Transverse colon (tissue), 4 donors: ENCODE data around the gene LIMK2. TPM values are rescaled to one million over a fixed set of nuclear protein-coding genes. Genes with fewer than 3 reads are reported as not detected.
"Not testable (repeated sequence)": the region's sequence is repeated elsewhere in the genome, so short reads cannot be mapped to it uniquely, and the experiment has no call there.

Source experiments
- DNase-seq: peaks from one replicate; pipeline ENCODE4 v3.0.0-alpha.2; 2019
- H3K27ac ChIP-seq, 4 donors: fragments of 200-600 bp; sonication (generic); 2 replicates each; pipeline ENCODE4 v1.5.1; 2016 to 2018; ENCODE audit warnings: inconsistent platforms in 4 of 4
- H3K27me3 ChIP-seq: fragments of 200-600 bp; sonication (generic); 2 replicates; pipeline ENCODE4 v1.5.1; 2017; ENCODE audit warnings: inconsistent platforms
- H3K36me3 ChIP-seq, 4 donors: fragments of 200-600 bp; sonication (generic); 2 replicates each; pipeline ENCODE4 v1.5.1; 2017 to 2019; ENCODE audit warnings: inconsistent platforms in 4 of 4
- H3K4me1 ChIP-seq, 4 donors: fragments of 200-600 bp; sonication (generic); 2 replicates each; pipeline ENCODE4 v1.5.1; 2017 to 2020; ENCODE audit warnings: inconsistent platforms in 4 of 4
- H3K4me3 ChIP-seq, 4 donors: fragments of 200-600 bp; sonication (generic); 1 replicate in 1 of 4; 2 replicates in 3 of 4; pipeline versions ENCODE4 v1.5.1 to v1.6.1; 2017 to 2019; ENCODE audit warnings: inconsistent platforms in 4 of 4
- H3K9me3 ChIP-seq, 2 donors: fragments of 200-600 bp; sonication (generic); 2 replicates each; pipeline ENCODE4 v1.5.1; 2017 to 2019; ENCODE audit warnings: inconsistent platforms in 2 of 2
- EP300 ChIP-seq: sonication (generic); formaldehyde crosslinking; IDR thresholded peaks from one replicate; pipeline ENCODE4 v1.6.1; 2017; ENCODE audit warnings: antibody characterized with exemption, low read depth
- POLR2A ChIP-seq: fragments of 450-650 bp; IDR thresholded peaks from one replicate; pipeline ENCODE4 v1.6.1; 2016; ENCODE audit warnings: antibody characterized with exemption, mild to moderate bottlenecking, moderate library complexity
- POLR2AphosphoS5 ChIP-seq, 3 donors: sonication (generic); formaldehyde crosslinking; IDR thresholded peaks; one replicate each; pipeline ENCODE4 v1.6.1; 2016; ENCODE audit warnings: antibody characterized with exemption in 3 of 3
- WGBS, 2 donors: methylation state at CpG; one replicate each; pipeline ENCODE4 v1.1.5; 2018; ENCODE audit warnings: low coverage in 1 of 2; 5-methylcytosine and 5-hydroxymethylcytosine counted together
- in situ Hi-C, 4 donors: fragments of 200-750 bp; cut with MboI; loops; one replicate each; pipeline versions ENCODE4 v1.15.0 to v1.15.1; 2017; ENCODE audit warnings: low sequenced_read_pairs in 3 of 4, low pct_ligation_motif_present in 1 of 4, low pct_unique_long_range_greater_than_20kb in 1 of 4
- intact Hi-C: fragments of 100-400 bp; cut with DNase I; formaldehyde crosslinking; loops from one replicate; pipeline ENCODE4 v1.15.1; 2023; ENCODE audit warnings: low total_unique reads
- total RNA-seq, 4 donors: library from RNA; depleted of rRNA; stranded (reverse); fragments of >200 nt; gene quantifications; one replicate each; pipeline ENCODE4 v1.1.0, GENCODE V29; 2016
- TF ChIP-seq, protein P1 (sequence below), 5 experiments: fragments of 200-600 bp in 3 of 5; fragments of 450-650 bp in 2 of 5; sonication (generic) in 3 of 5; IDR thresholded peaks; 1 replicate in 2 of 5; 2 replicates in 3 of 5; pipeline ENCODE4 v1.5.1; 2016 to 2017; ENCODE audit warnings: antibody characterized with exemption in 5 of 5, inconsistent platforms in 3 of 5, mild to moderate bottlenecking in 2 of 5, moderate library complexity in 1 of 5

Gene LIMK2
- total RNA-seq, 4 donors from 2014 or later, result 124 to 283 (median 210) TPM

DNA sequence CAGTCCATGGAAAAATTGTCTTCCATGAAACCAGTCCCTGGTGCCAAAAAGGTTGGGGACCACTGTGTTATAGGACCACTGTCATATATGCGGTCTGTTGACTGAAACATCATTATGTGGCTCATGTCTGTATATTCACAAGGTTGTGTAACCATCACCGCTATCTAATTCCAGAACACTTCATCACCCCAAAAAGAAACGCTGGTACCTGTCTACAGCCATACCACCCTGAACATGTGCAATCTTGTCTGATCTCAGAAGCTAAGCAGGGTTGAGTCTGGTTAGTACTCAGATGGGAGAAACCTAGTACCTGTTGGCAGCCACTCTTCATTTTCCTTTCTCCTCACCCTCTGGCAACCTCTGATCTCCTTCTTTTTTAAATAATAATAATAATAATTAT is 93.1 kb downstream of the LIMK2 start:
- Histone ChIP-seq H3K36me3 (no peaks in the 10 kb centered on the region), H3K4me1 (peaks cover 0 to 17% (median 9%) of the 10 kb centered on the region in 4 donors), H3K27me3 (no peaks in the 10 kb centered on the region), H3K4me3 (no peak overlapping the region), H3K27ac (no peak overlapping the region), H3K9me3 (no peaks in the 10 kb centered on the region)
- intact Hi-C loops, result no loop called here
- no peak for DNase-seq
- WGBS, 2 donors, result 91 to 100% methylated on average over 2 to 3 of the region's 3 CpGs
- TF ChIP-seq POLR2AphosphoS5 (IDR thresholded peaks at IDR 0.05), result no peak
- no peak for TF ChIP-seq POLR2A
- TF ChIP-seq EP300, result no peak
- TF ChIP-seq, protein P1, sequence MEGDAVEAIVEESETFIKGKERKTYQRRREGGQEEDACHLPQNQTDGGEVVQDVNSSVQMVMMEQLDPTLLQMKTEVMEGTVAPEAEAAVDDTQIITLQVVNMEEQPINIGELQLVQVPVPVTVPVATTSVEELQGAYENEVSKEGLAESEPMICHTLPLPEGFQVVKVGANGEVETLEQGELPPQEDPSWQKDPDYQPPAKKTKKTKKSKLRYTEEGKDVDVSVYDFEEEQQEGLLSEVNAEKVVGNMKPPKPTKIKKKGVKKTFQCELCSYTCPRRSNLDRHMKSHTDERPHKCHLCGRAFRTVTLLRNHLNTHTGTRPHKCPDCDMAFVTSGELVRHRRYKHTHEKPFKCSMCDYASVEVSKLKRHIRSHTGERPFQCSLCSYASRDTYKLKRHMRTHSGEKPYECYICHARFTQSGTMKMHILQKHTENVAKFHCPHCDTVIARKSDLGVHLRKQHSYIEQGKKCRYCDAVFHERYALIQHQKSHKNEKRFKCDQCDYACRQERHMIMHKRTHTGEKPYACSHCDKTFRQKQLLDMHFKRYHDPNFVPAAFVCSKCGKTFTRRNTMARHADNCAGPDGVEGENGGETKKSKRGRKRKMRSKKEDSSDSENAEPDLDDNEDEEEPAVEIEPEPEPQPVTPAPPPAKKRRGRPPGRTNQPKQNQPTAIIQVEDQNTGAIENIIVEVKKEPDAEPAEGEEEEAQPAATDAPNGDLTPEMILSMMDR (IDR thresholded peaks at IDR 0.05), result no peak
- in situ Hi-C loops, result no loop called here

DNA sequence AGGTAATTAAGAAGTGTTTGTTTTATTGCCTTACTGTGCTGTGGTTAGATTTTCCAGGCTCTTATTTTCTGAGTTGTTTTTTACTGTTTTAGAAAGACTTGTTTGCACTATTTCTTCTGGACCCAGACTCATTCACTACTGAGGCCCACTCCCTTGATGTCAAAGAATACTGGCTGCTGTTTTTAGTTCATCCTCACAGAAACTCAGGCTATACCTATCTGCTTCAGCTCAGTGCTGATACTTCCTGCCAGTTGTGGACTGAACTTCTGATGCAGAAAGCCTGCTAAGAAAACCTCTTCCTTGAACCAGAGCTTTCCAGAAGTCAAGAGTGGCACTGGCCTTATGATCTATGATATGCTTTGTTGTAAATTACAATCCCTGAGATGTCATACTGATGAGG is 96.1 kb downstream of the LIMK2 start:
- no peaks in the 10 kb centered on the region for H3K9me3 ChIP-seq
- in situ Hi-C loops, result no loop called here
- peaks cover 0 to 4% (median 3%) of the 10 kb centered on the region in 4 donors for H3K4me1 ChIP-seq
- DNase-seq, result no peak
- H3K36me3 ChIP-seq, result no peaks in the 10 kb centered on the region
- intact Hi-C loops, result no loop called here
- no peaks in the 10 kb centered on the region for H3K27me3 ChIP-seq
- H3K27ac ChIP-seq, result no peak overlapping the region
- no peak for TF ChIP-seq POLR2A
- no peak overlapping the region for H3K4me3 ChIP-seq

DNA sequence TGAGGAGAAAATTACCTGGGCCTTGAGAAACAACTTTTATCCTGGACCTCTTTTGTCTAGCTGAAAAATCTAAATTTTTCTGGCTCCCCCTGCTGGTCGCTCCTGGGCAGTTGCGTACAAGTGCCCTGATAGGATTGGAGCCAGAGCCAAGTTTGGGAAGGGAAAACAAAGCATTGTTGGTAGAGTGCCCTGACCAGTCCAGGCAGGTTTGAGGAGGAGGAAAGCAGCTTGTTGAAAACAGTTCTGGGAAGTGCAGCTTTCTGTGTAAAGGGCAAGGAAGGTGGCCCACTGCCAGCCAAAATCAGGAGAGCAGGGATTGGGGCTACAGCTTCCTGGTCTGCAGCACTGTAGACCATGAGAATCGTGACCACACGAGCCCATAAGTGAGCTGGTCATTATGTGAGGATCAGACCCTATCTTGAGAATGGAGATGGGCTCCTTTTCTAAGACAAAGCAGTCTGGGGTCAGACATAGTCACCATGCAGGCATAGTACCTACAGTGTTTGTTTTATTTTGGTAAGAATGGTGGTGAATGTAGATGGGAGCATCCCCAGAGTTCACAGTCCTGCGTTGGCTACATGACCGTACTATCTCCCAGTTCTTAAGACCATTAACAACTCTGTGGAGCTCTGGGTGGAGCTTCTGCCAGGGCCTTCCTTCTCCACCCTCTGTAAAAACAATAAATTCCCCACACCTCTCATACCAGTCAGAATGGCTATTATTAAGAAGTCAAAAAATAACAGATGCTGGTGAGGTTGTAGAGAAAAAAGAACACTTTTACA is 101.5 kb downstream of the LIMK2 start:
- peak; percentile 85 for DNase-seq
- H3K27ac ChIP-seq, result peak overlapping the region; percentile 60 to 69 (median 66)
- intact Hi-C loops (no loop called here), in situ Hi-C loops (no loop called here)
- TF ChIP-seq POLR2AphosphoS5 (IDR thresholded peaks at IDR 0.05) (peak in 2 of 3 donors; percentile 13 to 63), EP300 (no peak), POLR2A (no peak)
- TF ChIP-seq, protein P1 (IDR thresholded peaks at IDR 0.05), result peak; percentile 80 to 92 (median 90)
- 23% methylated on average over 6 of the region's 6 CpGs; no CpG with 5 or more reads in 1 of the 2 donors for WGBS, 2 donors
- H3K27me3 ChIP-seq, result no peaks in the 10 kb centered on the region
- peaks cover 3 to 13% (median 7%) of the 10 kb centered on the region in 4 donors for H3K4me1 ChIP-seq
- peaks cover 0 to 7% of the 10 kb centered on the region in 2 donors for H3K9me3 ChIP-seq
- no peaks in the 10 kb centered on the region for H3K36me3 ChIP-seq
- no peak overlapping the region for H3K4me3 ChIP-seq

DNA sequence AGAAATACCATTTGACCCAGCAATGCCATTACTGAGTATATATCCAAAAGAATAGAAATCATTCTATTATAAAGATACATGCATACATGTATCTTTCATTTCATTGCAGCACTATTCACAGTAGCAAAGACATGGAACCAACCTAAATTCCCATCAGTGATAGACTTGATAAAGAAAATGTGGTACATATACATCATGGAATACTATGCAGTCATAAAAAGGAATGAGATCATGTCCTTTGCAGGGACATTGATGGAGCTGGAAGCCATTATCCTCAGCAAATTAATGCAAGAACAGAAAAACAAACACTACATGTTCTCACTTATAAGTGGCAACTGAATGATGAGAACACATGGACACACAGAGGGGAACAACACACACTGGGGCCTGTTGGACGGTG is 102.1 kb downstream of the LIMK2 start:
- intact Hi-C loops, H3K9me3 ChIP-seq, H3K4me3 ChIP-seq, H3K36me3 ChIP-seq, H3K27me3 ChIP-seq, in situ Hi-C loops, DNase-seq: not testable (repeated sequence)
- WGBS, 2 donors, result 97% methylated on average over 1 of the region's 1 CpG; no CpG with 5 or more reads in 1 of the 2 donors
- Histone ChIP-seq H3K27ac (peak overlapping the region in 1 of 4 donors; percentile 69), H3K4me1 (peaks cover 3 to 13% (median 7%) of the 10 kb centered on the region in 4 donors)

DNA sequence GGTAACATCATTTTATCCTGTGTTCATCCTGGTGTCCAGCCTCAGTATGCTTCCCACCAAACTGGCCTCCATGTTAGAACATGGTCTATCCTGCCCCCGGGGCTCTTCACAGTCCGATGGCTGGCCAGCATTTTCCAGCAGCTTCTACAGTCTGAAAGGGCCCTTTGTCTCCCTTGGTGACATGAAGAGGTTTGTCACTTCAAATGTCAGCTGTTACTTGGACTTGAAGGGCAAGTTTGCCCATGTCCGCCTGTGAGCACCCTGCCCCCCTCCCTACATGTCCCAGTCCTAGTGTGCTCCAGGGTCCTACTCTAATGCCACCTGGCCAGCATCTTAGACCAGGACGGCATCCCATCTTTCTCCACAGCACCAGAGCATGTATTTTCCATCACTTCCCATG is 109.3 kb downstream of the LIMK2 start:
- in situ Hi-C loops (no loop called here), intact Hi-C loops (loop anchor here (10.0 kb wide), 1 partner anchor 793 kb away; no protein-coding TSS in a partner anchor)
- no peak overlapping the region for H3K4me3 ChIP-seq
- TF ChIP-seq POLR2AphosphoS5 (IDR thresholded peaks at IDR 0.05) (no peak), EP300 (no peak), POLR2A (no peak)
- TF ChIP-seq, protein P1 (IDR thresholded peaks at IDR 0.05), result no peak
- H3K27ac ChIP-seq, result no peak overlapping the region
- DNase-seq, result no peak
- peaks cover 0 to 7% (median 3%) of the 10 kb centered on the region in 4 donors for H3K36me3 ChIP-seq
- WGBS, 2 donors, result 87 to 100% methylated on average over 1 to 4 of the region's 4 CpGs
- no peaks in the 10 kb centered on the region for H3K4me1 ChIP-seq
- no peaks in the 10 kb centered on the region for H3K27me3 ChIP-seq
- no peaks in the 10 kb centered on the region for H3K9me3 ChIP-seq
